WI38 (cell line): ENCODE data around the gene ZSCAN31.

Experiments
- H3K4me3 ChIP-seq: 2 replicates; pipeline ENCODE4 v1.5.1; 2011; ENCODE audit warnings: low read depth, mild to moderate bottlenecking, control low read depth, low read length
- CTCF ChIP-seq: IDR thresholded peaks from 2 replicates; pipeline ENCODE4 v1.5.1; 2012; ENCODE audit warnings: low read depth, mild to moderate bottlenecking, control low read depth, low read length

Gene ZSCAN31

GRCh38 chr6:28343898-28344677 is 8.1 kb upstream of the ZSCAN31 start:
- no peak overlapping the region for H3K4me3 ChIP-seq
- TF ChIP-seq CTCF = no peak

DNA sequence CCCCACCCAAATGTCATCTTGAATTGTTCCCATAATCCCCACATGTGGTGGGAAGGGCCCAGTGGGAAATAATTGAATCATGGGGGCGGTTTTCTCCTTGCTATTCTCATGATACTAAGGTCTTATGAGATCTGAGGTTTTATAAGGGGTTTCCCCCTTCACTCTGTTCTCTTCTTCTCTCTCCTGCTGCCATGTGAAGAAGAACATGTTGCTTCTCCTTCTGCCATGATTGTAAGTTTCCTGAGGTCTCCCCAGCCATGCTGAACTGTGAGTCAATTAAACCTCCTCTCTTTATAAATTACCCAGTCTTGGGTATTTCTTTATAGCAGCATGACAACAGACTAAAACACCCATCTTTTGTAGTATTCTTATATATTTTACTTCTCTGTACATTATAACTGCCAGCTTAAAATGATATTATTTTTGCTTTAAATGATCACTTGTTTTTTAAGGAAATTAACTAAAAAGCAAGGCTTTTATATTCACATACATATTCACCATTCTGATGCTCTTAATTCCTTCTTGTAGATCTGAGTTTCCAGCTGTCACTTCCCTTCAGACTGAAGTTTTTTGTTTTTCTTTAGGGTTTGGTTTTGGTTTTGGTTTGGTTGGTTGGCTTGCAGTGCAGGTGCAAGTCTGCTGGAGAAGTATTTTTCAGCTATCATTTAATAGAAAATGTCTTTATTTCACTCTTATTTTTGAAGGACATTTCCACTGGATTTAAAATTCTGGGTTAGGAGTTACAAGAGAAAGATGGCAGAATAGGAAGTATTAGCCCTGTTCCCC is 4.6 kb upstream of the ZSCAN31 start:
- H3K4me3 ChIP-seq = no peak overlapping the region
- TF ChIP-seq CTCF = no peak

GRCh38 chr6:28337121-28337520 is 1.2 kb upstream of the ZSCAN31 start:
- peak overlapping the region; percentile 69 for H3K4me3 ChIP-seq
- TF ChIP-seq CTCF = no peak

DNA sequence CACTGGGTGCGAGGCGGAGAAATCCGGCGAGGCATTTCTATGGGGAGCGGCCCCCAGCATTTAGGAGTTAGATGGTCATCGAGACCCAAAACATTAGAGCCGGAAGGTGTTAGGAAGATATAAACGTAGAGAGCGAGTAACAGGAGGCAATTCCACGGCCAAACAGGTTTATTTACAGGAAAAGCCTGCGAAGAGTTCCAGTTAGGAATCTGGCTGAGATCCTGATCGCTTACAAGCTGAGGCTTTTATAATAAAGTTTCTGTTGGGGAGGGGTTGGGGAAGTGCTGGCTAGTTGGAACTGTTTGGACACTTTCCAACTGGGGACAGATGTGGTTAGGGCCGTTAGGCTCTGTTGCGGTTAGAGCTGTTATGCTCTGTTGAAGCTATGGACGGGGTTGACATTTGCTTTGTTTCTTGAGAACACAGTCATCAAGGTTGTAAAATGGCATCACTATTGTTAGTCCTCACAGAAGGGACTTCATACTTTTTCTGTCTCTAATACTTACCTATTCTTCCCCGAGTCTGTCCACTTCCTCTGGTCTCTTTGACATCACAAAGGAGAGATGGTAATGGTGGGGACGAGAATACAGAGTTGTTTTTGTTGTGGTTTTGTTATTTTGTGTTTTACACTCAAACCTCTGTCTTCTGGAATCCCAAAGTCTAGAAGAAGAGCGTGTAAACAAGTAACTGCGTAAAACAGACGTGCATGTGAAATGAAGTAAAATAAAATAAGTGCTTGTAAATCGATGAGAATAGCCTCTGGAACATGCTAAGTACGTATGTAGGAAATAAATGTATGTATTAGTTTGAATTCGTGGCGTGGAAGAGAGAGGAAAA is 554 bp upstream of the ZSCAN31 start:
- peak overlapping the region; percentile 69 for H3K4me3 ChIP-seq
- TF ChIP-seq CTCF = no peak

DNA sequence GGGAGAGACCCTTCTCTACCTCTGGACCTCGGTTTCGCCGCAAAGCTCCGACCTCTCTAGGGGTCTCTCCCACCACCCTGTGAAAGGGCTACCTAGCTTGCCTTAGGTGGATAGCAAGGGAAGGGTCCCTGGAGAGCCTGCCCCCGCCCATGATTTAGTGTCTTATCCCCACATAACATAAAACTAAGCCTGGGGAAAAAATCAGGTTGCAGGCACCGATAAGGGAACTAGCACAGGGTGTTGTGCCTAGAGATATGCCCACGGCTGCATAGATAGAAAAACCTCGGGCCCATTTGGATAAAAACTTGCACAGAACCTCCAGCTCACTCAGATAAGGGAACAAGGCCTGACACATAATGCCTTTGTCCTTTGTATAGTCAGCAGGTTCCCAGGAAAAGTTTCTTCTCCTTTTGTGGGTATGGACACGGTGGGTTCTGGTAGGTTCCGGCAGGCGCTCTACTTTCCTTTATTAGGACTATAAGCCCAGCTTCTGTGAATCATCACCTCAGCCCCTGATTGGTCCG is 846 bp downstream of the ZSCAN31 start:
- H3K4me3 ChIP-seq = peak overlapping the region; percentile 69
- no peak for TF ChIP-seq CTCF

DNA sequence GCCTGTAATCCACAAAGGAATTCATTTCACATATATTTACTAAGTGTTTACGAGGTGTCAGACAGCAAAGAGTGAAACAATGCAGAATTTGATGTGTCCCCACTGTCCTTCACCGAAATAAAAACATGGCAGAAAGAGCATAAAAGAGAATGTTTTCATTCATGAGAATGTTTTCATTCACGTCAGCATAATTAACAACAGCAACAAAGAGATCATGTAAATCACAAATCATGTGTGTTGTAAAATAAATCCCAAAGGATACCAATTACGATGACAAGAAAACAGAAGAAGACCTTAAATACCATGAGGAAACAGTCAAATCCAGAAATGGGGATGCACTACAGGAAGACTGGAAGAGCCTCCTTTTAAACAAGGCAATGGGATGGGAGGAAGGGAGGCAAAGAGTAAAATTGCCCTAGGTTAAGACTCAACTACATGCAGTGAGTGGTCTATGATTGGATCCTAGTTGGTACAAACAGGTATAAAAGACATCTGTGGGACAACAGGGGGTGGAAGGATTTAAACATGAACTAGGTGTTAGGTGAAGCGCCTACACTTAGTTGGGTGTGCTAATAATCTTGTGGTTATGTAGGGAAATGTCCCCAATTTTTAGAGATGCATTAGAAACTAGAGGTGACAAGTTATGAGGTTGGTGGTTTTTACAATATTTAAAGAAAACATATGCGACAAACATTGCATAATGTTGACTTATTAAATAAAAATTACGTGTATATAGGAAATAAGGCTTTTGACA is 1.5 kb downstream of the ZSCAN31 start:
- no peak for TF ChIP-seq CTCF
- H3K4me3 ChIP-seq = no peak overlapping the region
